ENCODE results near the gene BIRC5. TPM values are rescaled to one million over a fixed set of nuclear protein-coding genes. Genes with fewer than 3 reads are reported as not detected.

The BIRC5 gene
- total RNA-seq, 1 donor from 2014 or later = 5.8 TPM

DNA sequence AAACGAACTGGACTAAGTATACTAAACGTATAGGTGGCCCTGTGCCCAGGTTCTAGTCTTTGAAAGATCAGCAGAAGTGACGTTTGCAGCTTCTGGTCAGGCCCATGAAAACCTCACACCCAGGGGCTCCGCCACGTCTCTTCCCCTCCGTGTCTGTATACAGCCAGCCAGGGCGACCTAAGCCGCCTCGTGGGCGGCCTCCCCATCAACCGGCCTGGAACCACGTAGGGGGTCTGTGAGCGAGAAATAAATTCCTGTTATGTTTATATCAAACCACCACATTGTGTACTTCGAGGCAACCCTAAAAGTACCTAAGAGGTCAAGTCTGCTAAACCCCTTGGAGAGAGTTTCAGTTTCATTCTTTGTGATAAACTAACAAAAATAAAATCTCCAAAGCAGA lies 34.0 kb upstream of the BIRC5 start:
- Histone ChIP-seq H4K20me1 (ENCODE audit: insufficient read depth, low read length) (no peaks in the 10 kb centered on the region), H3K36me3 (ENCODE audit: insufficient read depth, low read length) (peaks cover 6% of the 10 kb centered on the region), H3K4me3 (ENCODE audit: insufficient read depth, low read depth, low read length) (no peak overlapping the region), H3K27me3 (ENCODE audit: insufficient read depth, low read length) (no peaks in the 10 kb centered on the region), H3K9me3 (ENCODE audit: insufficient read depth, low read depth, low read length) (no peaks in the 10 kb centered on the region), H3K4me2 (ENCODE audit: low read length) (no peak overlapping the region), H3K4me1 (ENCODE audit: insufficient read depth, low read length) (no peaks in the 10 kb centered on the region), H2AFZ (ENCODE audit: low read depth, low read length) (no peak overlapping the region), H3K9ac (ENCODE audit: low read length) (no peak overlapping the region), H3K27ac (ENCODE audit: low read depth, low read length) (no peak overlapping the region), H3K79me2 (ENCODE audit: insufficient read depth, low read length) (peaks cover 9% of the 10 kb centered on the region)
- DNase-seq (ENCODE audit: low read depth) (no peak), FAIRE-seq (no peak)
- H3K27me3 Mint-ChIP-seq (ENCODE audit: low read depth, unreplicated experiment) = peaks cover 2% of the 10 kb centered on the region
- peaks cover 8% of the 10 kb centered on the region for H3K4me1 Mint-ChIP-seq (ENCODE audit: low read depth, unreplicated experiment)
- H3K36me3 Mint-ChIP-seq (ENCODE audit: low read depth, unreplicated experiment) = peaks cover 4% of the 10 kb centered on the region
- TF ChIP-seq EZH2 (IDR thresholded peaks at IDR 0.05; ENCODE audit: insufficient read depth, low read length) = no peak
- TF ChIP-seq, protein P1, sequence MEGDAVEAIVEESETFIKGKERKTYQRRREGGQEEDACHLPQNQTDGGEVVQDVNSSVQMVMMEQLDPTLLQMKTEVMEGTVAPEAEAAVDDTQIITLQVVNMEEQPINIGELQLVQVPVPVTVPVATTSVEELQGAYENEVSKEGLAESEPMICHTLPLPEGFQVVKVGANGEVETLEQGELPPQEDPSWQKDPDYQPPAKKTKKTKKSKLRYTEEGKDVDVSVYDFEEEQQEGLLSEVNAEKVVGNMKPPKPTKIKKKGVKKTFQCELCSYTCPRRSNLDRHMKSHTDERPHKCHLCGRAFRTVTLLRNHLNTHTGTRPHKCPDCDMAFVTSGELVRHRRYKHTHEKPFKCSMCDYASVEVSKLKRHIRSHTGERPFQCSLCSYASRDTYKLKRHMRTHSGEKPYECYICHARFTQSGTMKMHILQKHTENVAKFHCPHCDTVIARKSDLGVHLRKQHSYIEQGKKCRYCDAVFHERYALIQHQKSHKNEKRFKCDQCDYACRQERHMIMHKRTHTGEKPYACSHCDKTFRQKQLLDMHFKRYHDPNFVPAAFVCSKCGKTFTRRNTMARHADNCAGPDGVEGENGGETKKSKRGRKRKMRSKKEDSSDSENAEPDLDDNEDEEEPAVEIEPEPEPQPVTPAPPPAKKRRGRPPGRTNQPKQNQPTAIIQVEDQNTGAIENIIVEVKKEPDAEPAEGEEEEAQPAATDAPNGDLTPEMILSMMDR (IDR thresholded peaks at IDR 0.05; ENCODE audit: insufficient read depth, low read depth, low read length) = no peak
- no peaks in the 10 kb centered on the region for H3K9me3 Mint-ChIP-seq (ENCODE audit: unreplicated experiment)
- no peak overlapping the region for H3K27ac Mint-ChIP-seq (ENCODE audit: unreplicated experiment)
- H3K4me3 Mint-ChIP-seq (ENCODE audit: unreplicated experiment) = no peak overlapping the region

DNA sequence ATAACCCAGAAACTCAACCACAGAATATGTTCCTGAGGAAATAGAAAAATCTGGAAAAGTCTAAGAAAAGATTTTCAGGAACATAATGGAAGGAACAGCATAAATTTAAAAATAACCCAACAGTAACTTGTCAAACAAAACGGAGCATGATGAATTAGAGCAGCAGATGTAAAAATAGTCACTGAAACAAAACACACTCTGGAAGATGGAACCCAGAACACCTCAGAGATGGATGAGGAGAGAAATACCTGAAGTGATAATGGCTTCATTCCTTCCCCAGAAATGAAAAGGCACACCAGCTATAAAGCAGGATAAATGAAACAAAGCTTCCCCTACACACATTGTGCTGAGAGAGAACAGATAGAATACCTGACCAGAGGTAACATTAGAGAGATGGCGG lies 33.5 kb upstream of the BIRC5 start:
- no peaks in the 10 kb centered on the region for H3K27me3 ChIP-seq (ENCODE audit: insufficient read depth, low read length)
- H2AFZ ChIP-seq (ENCODE audit: low read depth, low read length) = no peak overlapping the region
- no peak overlapping the region for H3K27ac Mint-ChIP-seq (ENCODE audit: unreplicated experiment)
- no peak overlapping the region for H3K4me3 Mint-ChIP-seq (ENCODE audit: unreplicated experiment)
- H3K9ac ChIP-seq (ENCODE audit: low read length) = no peak overlapping the region
- FAIRE-seq = no peak
- peaks cover 4% of the 10 kb centered on the region for H3K36me3 Mint-ChIP-seq (ENCODE audit: low read depth, unreplicated experiment)
- TF ChIP-seq EZH2 (IDR thresholded peaks at IDR 0.05; ENCODE audit: insufficient read depth, low read length) = no peak
- TF ChIP-seq, protein P1 (IDR thresholded peaks at IDR 0.05; ENCODE audit: insufficient read depth, low read depth, low read length) = no peak
- H3K27ac ChIP-seq (ENCODE audit: low read depth, low read length) = no peak overlapping the region
- peaks cover 2% of the 10 kb centered on the region for H3K27me3 Mint-ChIP-seq (ENCODE audit: low read depth, unreplicated experiment)
- H3K4me2 ChIP-seq (ENCODE audit: low read length) = no peak overlapping the region
- H4K20me1 ChIP-seq (ENCODE audit: insufficient read depth, low read length) = no peaks in the 10 kb centered on the region
- no peak overlapping the region for H3K4me3 ChIP-seq (ENCODE audit: insufficient read depth, low read depth, low read length)
- peaks cover 13% of the 10 kb centered on the region for H3K79me2 ChIP-seq (ENCODE audit: insufficient read depth, low read length)
- no peak for DNase-seq (ENCODE audit: low read depth)
- no peaks in the 10 kb centered on the region for H3K9me3 Mint-ChIP-seq (ENCODE audit: unreplicated experiment)
- no peaks in the 10 kb centered on the region for H3K9me3 ChIP-seq (ENCODE audit: insufficient read depth, low read depth, low read length)
- H3K36me3 ChIP-seq (ENCODE audit: insufficient read depth, low read length) = peaks cover 6% of the 10 kb centered on the region
- peaks cover 8% of the 10 kb centered on the region for H3K4me1 Mint-ChIP-seq (ENCODE audit: low read depth, unreplicated experiment)
- no peaks in the 10 kb centered on the region for H3K4me1 ChIP-seq (ENCODE audit: insufficient read depth, low read length)

DNA sequence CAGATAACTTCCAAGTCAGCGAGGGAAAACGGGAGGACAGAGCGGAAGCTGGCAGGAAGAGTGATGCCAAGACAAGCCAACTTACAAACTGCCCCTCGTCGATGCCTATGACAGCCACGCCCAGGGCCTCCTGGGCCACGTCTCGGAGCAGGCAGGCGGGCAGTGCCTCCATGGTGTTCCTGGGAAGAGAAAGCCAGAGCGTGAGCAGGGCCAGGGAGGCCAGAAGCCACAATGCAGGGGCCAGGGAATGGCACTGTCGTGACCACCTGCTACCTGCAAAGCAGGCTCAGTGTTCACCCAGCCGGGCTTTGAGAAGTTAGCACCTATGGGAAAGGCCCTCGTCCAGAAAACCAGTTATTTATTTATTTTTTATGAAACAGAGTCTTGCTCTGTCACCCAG lies 31.5 kb upstream of the BIRC5 start:
- peaks cover 3% of the 10 kb centered on the region for H3K36me3 Mint-ChIP-seq (ENCODE audit: low read depth, unreplicated experiment)
- H3K36me3 ChIP-seq (ENCODE audit: insufficient read depth, low read length) = peaks cover 6% of the 10 kb centered on the region
- no peak overlapping the region for H3K9ac ChIP-seq (ENCODE audit: low read length)
- no peaks in the 10 kb centered on the region for H3K9me3 ChIP-seq (ENCODE audit: insufficient read depth, low read depth, low read length)
- no peak overlapping the region for H2AFZ ChIP-seq (ENCODE audit: low read depth, low read length)
- no peak overlapping the region for H3K4me3 Mint-ChIP-seq (ENCODE audit: unreplicated experiment)
- H3K79me2 ChIP-seq (ENCODE audit: insufficient read depth, low read length) = peaks cover 26% of the 10 kb centered on the region
- H4K20me1 ChIP-seq (ENCODE audit: insufficient read depth, low read length) = no peaks in the 10 kb centered on the region
- peaks cover 3% of the 10 kb centered on the region for H3K4me1 ChIP-seq (ENCODE audit: insufficient read depth, low read length)
- DNase-seq (ENCODE audit: low read depth) = no peak
- no peaks in the 10 kb centered on the region for H3K9me3 Mint-ChIP-seq (ENCODE audit: unreplicated experiment)
- H3K27ac Mint-ChIP-seq (ENCODE audit: unreplicated experiment) = no peak overlapping the region
- no peak overlapping the region for H3K27ac ChIP-seq (ENCODE audit: low read depth, low read length)
- peaks cover 8% of the 10 kb centered on the region for H3K4me1 Mint-ChIP-seq (ENCODE audit: low read depth, unreplicated experiment)
- TF ChIP-seq EZH2 (IDR thresholded peaks at IDR 0.05; ENCODE audit: insufficient read depth, low read length) = no peak
- TF ChIP-seq, protein P1 (IDR thresholded peaks at IDR 0.05; ENCODE audit: insufficient read depth, low read depth, low read length) = no peak
- H3K4me2 ChIP-seq (ENCODE audit: low read length) = no peak overlapping the region
- no peaks in the 10 kb centered on the region for H3K27me3 ChIP-seq (ENCODE audit: insufficient read depth, low read length)
- H3K27me3 Mint-ChIP-seq (ENCODE audit: low read depth, unreplicated experiment) = no peaks in the 10 kb centered on the region
- no peak overlapping the region for H3K4me3 ChIP-seq (ENCODE audit: insufficient read depth, low read depth, low read length)
- no peak for FAIRE-seq

Data from astrocyte (in vitro differentiated cells and primary cell).